Skin epidermis (tissue), 12 donors: Measurements from ENCODE around the gene NPHP4.

Source experiments
- H3K27ac ChIP-seq, 21 experiments: fragments of 200-600 bp; sonication (generic) in 11 of 21; one replicate each; pipeline ENCODE4 v1.5.0; 2020; ENCODE audit warnings: mild to moderate bottlenecking in 3 of 21, inconsistent platforms in 2 of 21, moderate library complexity in 2 of 21
- H3K4me3 ChIP-seq, 7 experiments: fragments of 200-600 bp; sonication (generic) in 2 of 7; one replicate each; pipeline ENCODE4 v1.5.0; 2020; ENCODE audit warnings: inconsistent platforms in 2 of 7, mild to moderate bottlenecking in 2 of 7, moderate library complexity in 1 of 7

The NPHP4 gene

GRCh38 chr1:5976726-5977493 is 15.3 kb downstream of the NPHP4 start:
- Histone ChIP-seq H3K27ac (no peak overlapping the region), H3K4me3 (no peak overlapping the region)

GRCh38 chr1:5976231-5976630 is 16.0 kb downstream of the NPHP4 start:
- Histone ChIP-seq H3K4me3 (no peak overlapping the region), H3K27ac (no peak overlapping the region)

- Histone ChIP-seq H3K4me3 (no peak overlapping the region), H3K27ac (no peak overlapping the region)
These were observed 16.9 kb downstream of the NPHP4 start for GRCh38 chr1:5975133-5975880.

GRCh38 chr1:5974631-5975030 is 17.6 kb downstream of the NPHP4 start:
- H3K27ac ChIP-seq = no peak overlapping the region
- no peak overlapping the region for H3K4me3 ChIP-seq

- Histone ChIP-seq H3K27ac (no peak overlapping the region), H3K4me3 (no peak overlapping the region)
These were observed 18.5 kb downstream of the NPHP4 start for GRCh38 chr1:5973771-5974170.

- H3K4me3 ChIP-seq = no peak overlapping the region
- no peak overlapping the region for H3K27ac ChIP-seq
These were observed 20.1 kb downstream of the NPHP4 start for GRCh38 chr1:5972198-5972520.

- Histone ChIP-seq H3K27ac (no peak overlapping the region), H3K4me3 (no peak overlapping the region)
These were observed 20.6 kb downstream of the NPHP4 start for GRCh38 chr1:5971471-5972197.

GRCh38 chr1:5970610-5971273 is 21.5 kb downstream of the NPHP4 start:
- H3K27ac ChIP-seq = no peak overlapping the region

GRCh38 chr1:5969168-5969567 is 23.1 kb downstream of the NPHP4 start:
- Histone ChIP-seq H3K4me3 (no peak overlapping the region), H3K27ac (no peak overlapping the region)

More at GRCh38 chr1:5970610-5971273, 21.5 kb downstream of the NPHP4 start:
- H3K4me3 ChIP-seq = no peak overlapping the region

GRCh38 chr1:5968161-5968736 is 24.0 kb downstream of the NPHP4 start:
- Histone ChIP-seq H3K27ac (peak overlapping the region in 9 of 21 experiments; percentile 3 to 64 (median 27)), H3K4me3 (no peak overlapping the region)

GRCh38 chr1:5967351-5968160 is 24.7 kb downstream of the NPHP4 start:
- Histone ChIP-seq H3K27ac (peak overlapping the region in 16 of 21 experiments; percentile 5 to 67 (median 45)), H3K4me3 (no peak overlapping the region)

GRCh38 chr1:5966543-5967205 is 25.6 kb downstream of the NPHP4 start:
- no peak overlapping the region for H3K4me3 ChIP-seq
- peak overlapping the region in 14 of 21 experiments; percentile 23 to 67 (median 50) for H3K27ac ChIP-seq

GRCh38 chr1:5965586-5966131 is 26.6 kb downstream of the NPHP4 start:
- no peak overlapping the region for H3K27ac ChIP-seq
- no peak overlapping the region for H3K4me3 ChIP-seq

GRCh38 chr1:5962265-5963105 is 29.7 kb downstream of the NPHP4 start:
- H3K27ac ChIP-seq = no peak overlapping the region
- no peak overlapping the region for H3K4me3 ChIP-seq

- Histone ChIP-seq H3K27ac (no peak overlapping the region), H3K4me3 (no peak overlapping the region)
These were observed 30.6 kb downstream of the NPHP4 start for GRCh38 chr1:5961601-5962000.

- no peak overlapping the region for H3K27ac ChIP-seq
- no peak overlapping the region for H3K4me3 ChIP-seq
These were observed 31.9 kb downstream of the NPHP4 start for GRCh38 chr1:5960336-5960735.

GRCh38 chr1:5959667-5960230 is 32.5 kb downstream of the NPHP4 start:
- no peak overlapping the region for H3K4me3 ChIP-seq

More at GRCh38 chr1:5959667-5960230, 32.5 kb downstream of the NPHP4 start:
- no peak overlapping the region for H3K27ac ChIP-seq
